ENCODE data around the gene C2orf49. TPM values are rescaled to one million over a fixed set of nuclear protein-coding genes. Genes with fewer than 3 reads are reported as not detected.

The C2orf49 gene
- 19.5 and 31.5 TPM in 2 replicates for total RNA-seq

DNA sequence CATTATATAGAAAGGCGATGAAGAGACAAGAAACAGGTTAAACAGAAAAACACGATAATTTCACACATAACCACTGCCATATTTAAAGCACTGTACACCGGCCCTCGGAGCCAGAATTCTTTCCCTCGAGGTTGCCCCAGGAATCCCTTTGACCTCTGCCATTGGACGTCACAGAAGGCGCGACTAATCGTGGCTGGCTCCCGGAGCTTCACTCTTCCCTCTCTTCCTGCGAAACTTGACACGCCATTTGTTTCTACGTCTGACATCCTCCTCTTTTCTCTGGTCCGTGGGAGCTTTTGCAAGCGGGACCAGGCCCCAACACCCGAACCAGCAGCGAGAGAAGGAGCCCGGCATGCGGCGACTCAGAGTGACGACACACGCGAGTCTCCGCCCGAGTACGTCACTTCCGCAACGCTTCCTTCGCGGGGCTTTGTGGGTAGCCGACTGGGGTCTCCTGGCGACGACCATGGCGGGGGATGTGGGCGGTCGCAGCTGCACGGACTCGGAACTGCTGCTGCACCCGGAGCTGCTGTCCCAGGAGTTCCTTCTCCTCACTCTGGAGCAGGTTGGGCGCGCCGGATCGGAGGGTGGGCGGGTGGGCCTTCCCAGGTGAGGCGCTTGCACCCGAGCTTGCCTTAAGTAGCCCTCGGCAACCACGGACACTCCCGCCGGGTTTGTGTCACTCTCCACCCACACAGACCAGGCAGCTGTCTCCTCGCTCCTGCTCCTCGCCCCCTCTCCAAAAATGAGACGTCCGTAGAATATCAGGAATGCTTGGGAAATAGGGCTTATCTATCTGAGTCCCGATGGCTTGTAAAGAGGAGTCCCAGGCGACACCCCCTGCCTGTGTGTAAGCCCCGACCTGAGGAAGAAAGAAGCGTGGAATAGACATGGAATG is at the start of gene C2orf49:
Gene C2orf49, plus strand, starts transcription at position 419 of the 898 bp plus-strand sequence. Its CDS starts 48 bp downstream, at position 467.

DNA sequence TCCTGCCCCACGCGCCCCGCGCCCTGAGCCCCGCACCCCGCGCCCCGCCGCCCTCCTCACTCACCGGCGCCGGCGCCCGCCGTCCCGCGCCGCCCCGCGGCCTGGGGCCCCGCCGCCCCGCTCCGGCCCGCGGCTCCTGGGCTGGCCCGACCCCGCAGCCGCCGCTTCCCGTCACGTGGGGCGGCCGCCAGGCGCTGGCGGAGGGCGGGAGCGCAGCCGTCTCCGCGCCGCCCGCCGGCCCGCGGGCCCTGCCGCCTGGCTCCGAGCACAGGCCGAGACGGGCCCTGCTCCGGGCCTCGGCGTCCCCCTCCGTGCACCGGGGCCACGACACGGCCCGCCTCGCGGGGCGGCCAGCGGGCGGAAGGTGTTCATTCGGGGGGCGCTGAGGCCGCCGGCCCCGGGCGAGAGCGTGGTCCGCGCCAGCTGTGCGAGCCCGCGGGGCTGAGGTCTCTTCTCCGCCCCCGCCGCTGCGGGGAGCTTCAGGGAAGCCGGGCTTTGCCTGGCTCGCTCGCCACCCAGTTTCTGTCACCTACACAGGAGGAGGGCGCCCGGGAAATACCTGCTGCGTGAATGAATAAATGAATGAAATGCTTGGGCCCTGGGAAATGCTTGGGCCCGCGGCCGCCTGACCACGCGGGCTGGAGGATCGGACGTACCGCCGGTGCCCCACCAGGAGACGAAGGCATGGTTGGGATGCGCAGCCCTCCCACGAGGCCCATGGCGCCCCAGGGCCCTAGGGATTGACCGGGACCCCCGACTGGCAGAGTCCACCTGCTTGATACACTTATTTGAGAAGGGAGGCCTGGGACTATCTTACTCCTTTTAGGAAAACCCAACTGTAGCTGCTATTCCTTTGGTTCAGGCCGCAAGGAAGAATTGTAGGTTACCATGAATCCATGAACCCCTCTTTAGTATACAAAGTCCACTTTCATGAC is 7.5 kb upstream of the C2orf49 start, which contains the start of gene TGFBRAP1:
Gene TGFBRAP1, minus strand, starts transcription at position 175 of the 935 bp plus-strand sequence. CDS start 21,434 bp downstream, outside the sequence.

DNA sequence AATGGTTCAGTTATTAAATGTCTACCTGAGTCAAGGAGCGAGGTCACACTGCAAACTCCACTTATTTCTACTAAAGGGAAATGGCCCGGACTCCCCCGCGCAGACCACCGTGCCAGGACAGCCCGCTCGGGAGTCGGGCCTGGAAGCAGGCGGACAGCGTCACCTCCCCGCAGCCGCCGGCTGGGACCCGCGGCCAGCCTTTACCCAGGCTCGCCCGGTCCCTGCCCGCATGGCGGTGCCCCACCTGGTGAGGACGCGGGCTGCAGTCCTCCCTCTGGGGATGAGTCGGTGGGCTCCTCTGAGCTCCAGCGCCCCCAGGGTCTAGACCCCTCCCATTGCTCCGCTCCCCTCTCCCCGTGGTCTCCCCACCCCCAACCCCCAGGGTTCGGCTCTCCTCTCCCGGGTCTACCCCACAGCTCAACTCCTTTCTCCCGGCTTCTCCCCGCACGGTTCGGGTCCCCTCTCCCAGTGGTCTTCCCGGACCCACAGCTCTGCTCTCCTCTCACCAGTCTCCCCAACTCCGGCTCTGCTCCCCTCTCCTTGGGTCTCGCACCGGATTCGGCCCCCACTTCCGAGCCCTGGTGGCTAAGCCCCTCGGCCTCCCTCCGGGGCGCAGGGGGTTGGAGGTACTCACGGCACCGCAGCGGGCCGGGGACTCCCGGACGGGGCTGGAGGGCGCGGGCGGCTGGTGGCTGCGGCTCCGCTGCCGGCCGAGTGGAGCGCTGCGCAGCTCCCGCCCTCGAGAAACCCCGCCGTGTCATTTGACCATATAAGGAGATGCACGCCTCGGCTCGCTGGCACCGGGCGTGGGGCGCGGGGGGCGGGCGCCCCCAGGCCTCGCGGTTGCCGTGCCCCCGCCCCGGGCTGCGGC is 61.2 kb downstream of the C2orf49 start, which contains the start of gene FHL2:
Gene FHL2, minus strand, starts transcription at position 716 of the 871 bp plus-strand sequence. CDS start 12,535 bp downstream, outside the sequence.

Other genes with a start within 250 kb of the C2orf49 start
- not detected in 2 replicates for gene GPR45, start 95.8 kb upstream of the C2orf49 start, total RNA-seq
- 18.5 and 29.8 TPM in 2 replicates for gene TGFBRAP1, start 7.8 kb upstream of the C2orf49 start, total RNA-seq
- 111 and 115 TPM in 2 replicates for gene FHL2, start 61.5 kb downstream of the C2orf49 start, total RNA-seq

Measured in epithelial cell of umbilical artery (primary cell).